ENCODE measurements around the gene BLOC1S3. TPM values are rescaled to one million over a fixed set of nuclear protein-coding genes. Genes with fewer than 3 reads are reported as not detected.

The BLOC1S3 gene
- total RNA-seq, 1 donor from 2014 or later, result 8.4 TPM

GRCh38 chr19:45160870-45161737, 17.5 kb upstream of the BLOC1S3 start, which contains the start of gene NKPD1:
Gene NKPD1, minus strand, starts transcription at chr19:45160982. Its CDS starts 832 bp downstream, at chr19:45160150.
- no peak for DNase-seq (ENCODE audit: low spot score)

DNA sequence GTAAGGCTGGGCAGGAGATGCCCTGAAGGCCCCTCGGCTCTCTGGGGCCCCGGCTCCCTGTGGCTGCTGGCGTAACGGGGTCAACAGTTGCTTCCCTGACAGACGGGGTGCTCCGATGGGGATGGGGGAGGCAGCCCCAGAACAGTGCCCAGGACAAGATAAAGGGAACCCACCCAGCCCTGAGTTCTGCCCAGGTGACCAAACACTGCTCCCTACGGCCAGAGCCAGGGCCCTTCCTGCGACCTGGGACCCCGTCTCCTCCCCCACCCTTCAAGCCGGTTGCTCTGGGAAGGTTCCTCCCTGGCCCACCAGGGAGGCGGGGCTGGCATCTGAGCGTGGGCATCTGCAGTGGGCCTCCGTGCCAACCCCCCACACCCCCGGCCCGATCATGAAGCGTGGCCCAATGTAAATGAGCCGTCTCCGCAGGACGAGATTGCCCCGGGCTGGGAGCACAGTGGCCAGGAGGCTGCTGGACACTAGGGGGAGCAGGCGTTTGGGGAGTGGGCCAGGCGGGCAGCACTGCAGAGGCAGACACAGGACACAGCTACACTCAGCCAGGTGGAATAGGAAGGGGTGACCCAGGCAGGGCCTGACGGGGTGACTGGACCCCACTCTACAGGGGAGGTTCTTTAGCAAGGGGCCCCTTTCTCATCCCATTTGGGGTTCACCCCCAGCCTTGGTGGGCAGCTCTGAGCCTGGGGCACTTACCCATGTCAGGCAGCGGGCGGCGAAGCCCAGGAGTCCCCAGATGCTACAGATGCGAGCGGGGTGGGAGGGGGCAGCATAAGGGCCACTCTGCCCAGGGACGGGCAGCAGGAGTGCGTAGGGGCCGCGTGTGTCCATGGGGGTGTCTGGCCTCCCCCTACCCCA, 16.6 kb upstream of the BLOC1S3 start:
- no peak for DNase-seq (ENCODE audit: low spot score)

GRCh38 chr19:45162608-45163143, 15.9 kb upstream of the BLOC1S3 start:
- DNase-seq (ENCODE audit: low spot score), result no peak

DNA sequence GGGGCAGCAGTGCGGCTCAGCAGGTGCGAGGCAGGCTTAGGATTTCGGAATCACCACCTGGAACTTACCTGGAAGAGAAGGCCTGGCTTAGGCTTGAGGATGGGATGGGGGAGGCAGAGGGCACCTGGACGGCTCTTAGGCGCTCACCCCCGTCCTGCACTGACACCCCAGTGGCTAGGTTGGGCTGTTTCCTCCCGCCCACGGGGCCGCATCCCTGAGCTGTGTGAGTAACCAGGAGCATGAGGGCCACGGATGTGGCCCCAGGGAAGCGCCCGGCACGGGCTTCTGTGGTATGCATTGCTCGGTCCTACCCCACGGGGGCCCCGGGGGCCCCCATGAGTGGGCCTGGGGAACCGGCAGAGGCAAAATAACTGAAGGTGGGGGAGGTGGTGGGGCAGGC, 15.4 kb upstream of the BLOC1S3 start:
- no peak for DNase-seq (ENCODE audit: low spot score)

GRCh38 chr19:45163751-45164460, 14.7 kb upstream of the BLOC1S3 start:
- DNase-seq (ENCODE audit: low spot score), result no peak

- no peak for DNase-seq (ENCODE audit: low spot score)
Measured at GRCh38 chr19:45164577-45165335, 13.8 kb upstream of the BLOC1S3 start.

DNA sequence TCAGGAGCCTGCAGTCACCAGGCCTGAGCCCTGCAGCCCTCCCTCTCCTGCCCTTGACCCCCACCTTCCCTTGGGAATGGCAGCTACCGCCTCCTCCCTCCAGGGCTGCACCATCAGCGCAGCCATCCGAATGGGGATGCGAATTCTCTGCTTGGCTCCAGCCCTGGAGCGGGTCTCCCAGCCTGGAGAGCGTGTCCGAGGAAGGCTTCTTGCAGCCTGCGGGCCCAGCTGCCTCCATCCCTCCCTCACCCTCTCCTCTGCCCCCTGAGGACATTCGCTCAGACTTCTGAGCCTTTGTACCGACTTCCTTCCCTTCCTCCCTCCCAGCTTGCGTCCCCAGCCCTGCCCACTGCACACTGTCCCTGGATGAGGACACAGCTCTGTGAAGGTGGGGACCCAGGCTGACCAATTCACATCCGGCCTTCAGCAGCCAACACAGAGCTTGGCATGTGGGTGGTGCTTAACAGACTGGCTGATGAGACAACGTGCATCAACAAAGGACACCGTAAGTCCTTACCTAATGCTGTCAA, 11.8 kb upstream of the BLOC1S3 start:
- DNase-seq (ENCODE audit: low spot score), result no peak

DNA sequence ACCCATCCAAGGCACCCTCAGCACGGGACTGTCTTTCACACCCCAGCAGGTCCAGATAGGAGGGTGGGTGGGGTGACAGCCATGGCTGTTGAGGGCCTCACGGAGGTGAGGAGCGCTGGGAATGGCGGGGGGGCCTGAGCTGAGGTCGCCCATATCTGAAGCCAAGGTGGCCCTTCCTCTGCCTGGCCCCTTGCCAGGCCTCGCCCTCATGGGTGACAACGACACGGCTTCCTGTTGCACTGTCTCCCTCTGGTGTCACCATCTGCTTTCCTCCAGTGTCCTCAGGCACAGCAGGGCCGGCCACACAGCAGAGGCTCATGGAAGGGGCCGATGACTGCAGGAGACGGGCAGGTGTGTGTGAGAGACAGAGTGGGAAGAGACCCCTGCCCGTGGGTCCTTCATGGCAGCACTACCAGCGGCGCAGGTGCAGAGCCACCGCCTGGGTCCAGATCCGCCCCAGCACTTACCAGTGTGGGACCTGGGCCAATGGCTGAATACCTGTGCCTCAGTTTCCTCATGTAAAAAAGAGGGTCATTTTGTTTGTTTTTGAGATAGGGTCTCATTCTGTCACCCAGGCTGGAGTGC, 9.7 kb upstream of the BLOC1S3 start:
- no peak for DNase-seq (ENCODE audit: low spot score)

DNA sequence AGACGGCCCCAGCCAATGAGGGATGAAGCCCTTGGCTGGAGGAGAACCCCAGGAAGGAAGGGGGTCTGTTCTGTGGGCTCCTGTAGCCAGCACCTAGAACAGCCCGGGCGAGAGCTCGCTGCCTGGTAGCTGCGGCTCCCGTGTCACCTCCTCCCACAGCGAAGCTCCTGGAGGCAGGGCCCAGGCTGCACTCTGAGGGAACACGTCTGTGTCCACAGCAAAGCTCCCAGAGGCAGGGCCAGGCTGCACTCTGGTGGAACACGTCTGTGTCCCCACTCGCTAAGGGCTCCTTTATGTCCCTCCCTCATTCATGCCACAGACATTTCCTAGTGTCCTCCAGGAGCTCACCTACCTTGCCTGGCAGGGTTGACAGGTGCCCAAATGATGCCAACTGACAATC, 9.0 kb upstream of the BLOC1S3 start:
- no peak for DNase-seq (ENCODE audit: low spot score)

DNA sequence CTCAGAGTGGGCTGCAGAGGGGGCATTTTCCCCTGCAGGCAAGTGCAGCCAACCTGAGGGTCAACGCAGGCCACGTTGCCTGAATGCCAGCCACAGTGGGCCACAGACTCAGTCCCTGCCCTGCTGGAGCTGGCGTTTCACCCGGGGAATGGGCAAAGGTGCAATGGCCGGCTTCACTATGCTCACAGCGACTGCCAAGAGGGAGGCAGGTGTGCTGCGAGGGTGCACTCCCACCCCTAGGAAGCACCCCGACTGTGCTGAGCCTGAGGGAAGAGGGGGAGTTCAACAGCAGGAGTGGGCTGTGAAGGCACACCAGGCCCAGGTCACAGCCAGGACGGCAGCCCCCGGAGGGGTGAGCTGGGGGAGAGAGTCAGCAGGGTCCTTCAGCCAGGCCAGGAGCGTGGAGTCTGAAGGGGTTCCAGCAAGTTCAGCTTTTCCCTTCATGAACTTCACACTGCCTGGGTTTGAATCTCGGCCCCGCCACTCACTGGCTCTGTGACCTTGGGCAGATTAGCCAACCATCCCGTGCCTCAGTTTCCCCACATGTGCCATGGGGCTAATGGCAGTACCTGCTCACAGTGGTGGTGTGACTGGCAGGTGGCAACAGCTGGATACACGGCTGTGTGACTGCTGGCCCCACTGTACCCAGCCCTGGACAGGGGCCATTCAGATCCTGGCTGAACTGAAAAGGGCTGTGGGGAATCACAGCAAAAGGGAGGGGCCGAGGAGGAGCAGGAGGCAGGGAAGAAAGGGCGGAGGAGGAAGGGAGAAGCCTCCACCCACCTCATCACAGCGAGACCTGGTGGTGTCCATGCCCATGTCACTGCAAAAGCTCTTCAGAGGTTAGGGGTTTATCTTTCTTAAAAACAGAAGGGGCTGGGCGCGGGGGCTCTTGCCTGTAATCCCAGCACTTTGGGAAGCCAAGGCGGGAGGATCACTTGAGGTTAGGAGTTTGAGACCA, 8.2 kb upstream of the BLOC1S3 start:
- no peak for DNase-seq (ENCODE audit: low spot score)

DNA sequence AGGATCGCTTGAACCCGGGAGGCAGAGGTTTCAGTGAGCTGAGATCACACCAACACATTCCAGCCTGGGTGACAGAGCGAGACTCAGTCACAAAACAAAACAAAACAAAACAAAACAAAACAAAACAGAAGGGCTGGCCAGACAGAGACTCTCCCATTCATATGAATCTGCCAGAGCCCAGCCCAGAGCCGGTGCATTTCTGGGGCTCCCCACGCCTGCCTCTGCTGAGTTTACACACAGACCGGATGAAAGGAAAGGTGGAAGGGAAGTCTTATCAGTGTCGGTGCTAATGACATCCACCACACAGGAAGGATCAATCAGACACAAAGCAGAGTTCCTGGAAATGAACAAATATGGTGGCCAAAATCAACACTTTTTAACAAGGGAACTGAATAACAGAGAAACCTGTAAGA, 7.4 kb upstream of the BLOC1S3 start:
- DNase-seq (ENCODE audit: low spot score), result no peak

DNA sequence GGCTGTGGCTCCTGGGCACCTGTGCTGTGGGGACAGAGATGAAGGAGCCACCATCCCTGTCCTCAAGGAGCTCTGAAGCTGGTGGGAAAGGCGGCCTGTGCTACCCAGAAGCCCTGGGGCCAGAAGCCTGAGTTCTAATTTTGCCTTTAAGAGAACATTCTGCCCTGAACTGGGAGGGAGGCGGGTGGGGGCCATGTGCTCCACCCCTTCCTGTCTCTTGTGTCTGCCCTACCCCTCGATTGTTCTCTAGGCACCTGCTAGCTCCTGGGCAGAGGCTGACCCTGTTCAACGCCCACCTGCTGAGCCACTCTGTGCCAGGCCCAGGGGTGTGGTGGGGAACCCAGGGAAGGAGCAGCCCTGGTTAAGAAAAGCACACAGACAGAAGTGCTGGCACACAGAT, 6.4 kb upstream of the BLOC1S3 start:
- no peak for DNase-seq (ENCODE audit: low spot score)

- DNase-seq (ENCODE audit: low spot score), result no peak
Measured at GRCh38 chr19:45172611-45173208, 5.9 kb upstream of the BLOC1S3 start.

GRCh38 chr19:45173816-45174215, 4.8 kb upstream of the BLOC1S3 start:
- DNase-seq (ENCODE audit: low spot score), result no peak

DNA sequence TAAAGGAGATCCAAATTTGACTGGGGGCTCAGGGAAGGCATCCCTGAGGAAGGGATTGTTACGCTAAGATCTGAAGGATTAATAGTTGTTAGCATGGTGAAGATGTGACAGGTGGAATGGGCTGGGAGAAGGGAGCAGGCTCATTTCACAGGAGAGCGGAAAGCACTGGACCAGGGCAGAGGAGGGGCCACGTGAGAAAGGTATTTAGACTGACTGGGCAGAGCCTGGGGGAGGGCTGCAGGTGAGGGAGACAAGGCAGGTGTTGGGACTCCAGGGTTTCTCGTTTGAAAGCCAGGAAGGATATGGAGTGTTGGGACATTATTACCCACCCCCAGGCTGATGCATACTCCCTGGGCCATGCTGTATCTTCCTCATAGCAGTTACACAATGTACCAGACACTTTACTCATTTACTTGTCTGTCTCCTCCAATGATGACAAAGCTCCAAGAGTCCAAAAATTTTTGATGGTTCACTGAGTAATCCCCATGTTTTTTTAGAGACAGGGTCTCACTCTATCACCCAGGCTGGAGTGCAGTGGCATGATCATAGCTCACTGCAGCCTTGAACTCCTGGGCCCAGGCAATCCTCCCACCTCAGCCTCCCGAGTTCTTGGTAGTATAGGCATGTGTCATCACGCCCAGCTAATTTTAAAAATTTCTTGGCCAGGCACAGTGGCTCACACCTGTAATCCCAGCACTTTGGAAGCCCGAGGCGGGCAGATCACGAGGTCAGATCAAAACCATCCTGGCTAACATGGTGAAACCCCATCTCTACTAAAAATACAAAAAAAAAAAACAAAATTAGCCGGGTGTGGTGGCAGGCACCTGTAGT, 2.9 kb upstream of the BLOC1S3 start:
- no peak for DNase-seq (ENCODE audit: low spot score)

DNA sequence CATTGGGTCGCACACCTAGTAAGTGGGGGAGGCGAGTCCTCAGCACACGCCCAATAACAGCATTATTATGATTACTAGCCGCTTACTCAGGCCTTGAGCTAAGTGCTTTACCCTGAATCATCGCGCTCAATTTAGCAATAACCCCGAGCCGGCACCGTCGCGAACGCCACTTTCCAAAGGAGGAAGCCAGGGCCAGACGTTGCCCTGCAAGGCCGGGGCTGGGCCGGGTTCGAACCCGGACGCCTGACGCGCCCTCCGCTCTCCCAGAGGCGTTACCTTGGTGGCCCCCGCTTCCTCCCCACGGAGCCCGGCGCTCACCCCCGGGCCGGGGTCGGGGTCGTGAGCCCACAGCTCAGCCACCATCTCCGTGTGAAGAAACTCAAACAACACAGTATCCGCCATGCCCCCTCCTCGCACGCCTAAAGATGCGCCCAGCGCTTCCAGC, 745 bp upstream of the BLOC1S3 start, which contains the start of gene TRAPPC6A:
TSS of gene TRAPPC6A (minus strand) at position 421 of the 445 bp plus-strand sequence. CDS start at position 402, 19 bp downstream.
- DNase-seq (ENCODE audit: low spot score), result no peak
